GM12872 (cell line): ENCODE data around the gene CYREN.

ENCODE experiments used
- CTCF ChIP-seq: IDR thresholded peaks from 3 replicates; pipeline ENCODE4 v1.5.1; 2011; ENCODE audit warnings: low read depth, mild to moderate bottlenecking, low read length, moderate library complexity; ENCODE audit not compliant: insufficient read depth

The CYREN gene

GRCh38 chr7:135117096-135117495, 53.4 kb downstream of the CYREN start:
- TF ChIP-seq CTCF: no peak
